ENCODE data around the gene PHLDA1. TPM values are rescaled to one million over a fixed set of nuclear protein-coding genes. Genes with fewer than 3 reads are reported as not detected.

The PHLDA1 gene
- total RNA-seq, 1 experiment from 2014 or later, result 46.2 TPM

GRCh38 chr12:75979181-75979580, 52.4 kb downstream of the PHLDA1 start:
- no peaks in the 10 kb centered on the region for H3K9me3 Mint-ChIP-seq (ENCODE audit: unreplicated experiment)
- peak overlapping the region; percentile 92 for H3K27ac Mint-ChIP-seq (ENCODE audit: unreplicated experiment)
- no TSS peak for BruUV-seq (replicated peaks)
- Histone ChIP-seq H3K4me1 (peaks cover 76% of the 10 kb centered on the region), H3K4me3 (ENCODE audit: low read depth, low read length) (no peak overlapping the region), H3K27me3 (replicated peaks; ENCODE audit: control insufficient read depth, insufficient read depth, low read length) (no peaks in the 10 kb centered on the region), H3K9me3 (no peaks in the 10 kb centered on the region), H3K36me3 (ENCODE audit: control insufficient read depth, insufficient read depth, low read length) (no peaks in the 10 kb centered on the region)
- H3K4me3 Mint-ChIP-seq (ENCODE audit: unreplicated experiment), result no peak overlapping the region
- ChIA-PET POLR2A (no interaction called here), CTCF (interaction anchor here (0.5 kb wide), 1 partner anchor 81 kb away, joined by 3 read pairs; no protein-coding TSS in a partner anchor)
- no peak for TF ChIP-seq CTCF (IDR thresholded peaks at IDR 0.05; ENCODE audit: insufficient read depth in 1 of 2, low read depth in 1 of 2, low read length in 1 of 2, severe bottlenecking in 1 of 2, unreplicated experiment in 1 of 2)
- intact Hi-C loops (cut with micrococcal nuclease; ENCODE audit: unreplicated experiment), result no loop called here
- peaks cover 8% of the 10 kb centered on the region for H3K36me3 Mint-ChIP-seq (ENCODE audit: insufficient read depth, unreplicated experiment)
- H3K27me3 Mint-ChIP-seq (ENCODE audit: insufficient read depth, unreplicated experiment), result no peaks in the 10 kb centered on the region
- H3K4me1 Mint-ChIP-seq (ENCODE audit: low read depth, unreplicated experiment), result peaks cover 57% of the 10 kb centered on the region
- DNase-seq, result no peak

- H3K27me3 ChIP-seq (replicated peaks; ENCODE audit: control insufficient read depth, insufficient read depth, low read length), result no peaks in the 10 kb centered on the region
- Mint-ChIP-seq H3K27me3 (ENCODE audit: insufficient read depth, unreplicated experiment) (no peaks in the 10 kb centered on the region), H3K27ac (ENCODE audit: unreplicated experiment) (peak overlapping the region; percentile 92), H3K36me3 (ENCODE audit: insufficient read depth, unreplicated experiment) (peaks cover 8% of the 10 kb centered on the region), H3K9me3 (ENCODE audit: unreplicated experiment) (no peaks in the 10 kb centered on the region), H3K4me1 (ENCODE audit: low read depth, unreplicated experiment) (peaks cover 51% of the 10 kb centered on the region), H3K4me3 (ENCODE audit: unreplicated experiment) (peak overlapping the region; percentile 63)
- TF ChIP-seq CTCF (IDR thresholded peaks at IDR 0.05; ENCODE audit: insufficient read depth in 1 of 2, low read depth in 1 of 2, low read length in 1 of 2, severe bottlenecking in 1 of 2, unreplicated experiment in 1 of 2), result no peak
- no TSS peak for BruUV-seq (replicated peaks)
- ChIA-PET POLR2A (no interaction called here), CTCF (interaction anchor here (0.5 kb wide), 1 partner anchor 81 kb away, joined by 3 read pairs; no protein-coding TSS in a partner anchor)
- H3K36me3 ChIP-seq (ENCODE audit: control insufficient read depth, insufficient read depth, low read length), result no peaks in the 10 kb centered on the region
- no peak for DNase-seq
- peaks cover 70% of the 10 kb centered on the region for H3K4me1 ChIP-seq
- no peak overlapping the region for H3K4me3 ChIP-seq (ENCODE audit: low read depth, low read length)
- intact Hi-C loops (cut with micrococcal nuclease; ENCODE audit: unreplicated experiment), result loop anchor here (1.0 kb wide), 4 partner anchors 12 to 53 kb away; partner anchors contain the start of gene PHLDA1
- H3K9me3 ChIP-seq, result no peaks in the 10 kb centered on the region
Observed at GRCh38 chr12:75978677-75979076, 52.9 kb downstream of the PHLDA1 start.

GRCh38 chr12:75977952-75978671, 53.5 kb downstream of the PHLDA1 start:
- H3K27ac Mint-ChIP-seq (ENCODE audit: unreplicated experiment), result peak overlapping the region; percentile 92
- H3K9me3 Mint-ChIP-seq (ENCODE audit: unreplicated experiment), result no peaks in the 10 kb centered on the region

More at GRCh38 chr12:75977952-75978671, 53.5 kb downstream of the PHLDA1 start:
- ChIA-PET POLR2A (interaction anchor here (0.7 to 1.3 kb wide), 2 partner anchors 18 to 1436 kb away, joined by 4 to 5 read pairs; no protein-coding TSS in a partner anchor), CTCF (interaction anchor here (0.6 to 1.2 kb wide), 2 partner anchors 41 to 53 kb away, joined by 3 to 5 read pairs; partner anchors contain the start of gene PHLDA1)
- peak overlapping the region; percentile 63 for H3K4me3 Mint-ChIP-seq (ENCODE audit: unreplicated experiment)
- Histone ChIP-seq H3K9me3 (no peaks in the 10 kb centered on the region), H3K27me3 (replicated peaks; ENCODE audit: control insufficient read depth, insufficient read depth, low read length) (no peaks in the 10 kb centered on the region), H3K4me1 (peaks cover 68% of the 10 kb centered on the region), H3K36me3 (ENCODE audit: control insufficient read depth, insufficient read depth, low read length) (no peaks in the 10 kb centered on the region), H3K4me3 (ENCODE audit: low read depth, low read length) (no peak overlapping the region)
- H3K4me1 Mint-ChIP-seq (ENCODE audit: low read depth, unreplicated experiment), result peaks cover 46% of the 10 kb centered on the region
- DNase-seq, result peak; percentile 91 to 94
- H3K36me3 Mint-ChIP-seq (ENCODE audit: insufficient read depth, unreplicated experiment), result peaks cover 8% of the 10 kb centered on the region
- TF ChIP-seq CTCF (IDR thresholded peaks at IDR 0.05; ENCODE audit: insufficient read depth in 1 of 2, low read depth in 1 of 2, low read length in 1 of 2, severe bottlenecking in 1 of 2, unreplicated experiment in 1 of 2), result no peak
- BruUV-seq (replicated peaks), result TSS peak; percentile 95
- no peaks in the 10 kb centered on the region for H3K27me3 Mint-ChIP-seq (ENCODE audit: insufficient read depth, unreplicated experiment)
- intact Hi-C loops (cut with micrococcal nuclease; ENCODE audit: unreplicated experiment), result loop anchor here (1.0 kb wide), 4 partner anchors 12 to 53 kb away; partner anchors contain the start of gene PHLDA1
